Muscle of leg (tissue), 11 donors: ENCODE measurements around the gene IRF7. TPM values are rescaled to one million over a fixed set of nuclear protein-coding genes. Genes with fewer than 3 reads are reported as not detected.

Experiments
- DNase-seq: peaks from one replicate; pipeline ENCODE4 v3.0.0; 2013
- H3K27ac ChIP-seq: one replicate; pipeline ENCODE4 v1.5.1; 2013; ENCODE audit warnings: mild to moderate bottlenecking, low read length, control low read depth
- H3K27me3 ChIP-seq: one replicate; pipeline ENCODE4 v1.6.1; 2013; ENCODE audit warnings: low read length; ENCODE audit not compliant: control insufficient read depth, insufficient read depth
- H3K36me3 ChIP-seq: one replicate; pipeline ENCODE4 v1.6.1; 2013; ENCODE audit warnings: low read length; ENCODE audit not compliant: control insufficient read depth, insufficient read depth
- H3K4me1 ChIP-seq: one replicate; pipeline ENCODE4 v1.6.1; 2013; ENCODE audit warnings: low read length; ENCODE audit not compliant: control insufficient read depth, insufficient read depth
- H3K4me3 ChIP-seq: one replicate; pipeline ENCODE4 v1.5.1; 2013; ENCODE audit warnings: low read length, control low read depth
- H3K9me3 ChIP-seq: replicated peaks from 2 replicates; pipeline ENCODE4 v1.6.1; 2013; ENCODE audit warnings: low read depth, low read length; ENCODE audit not compliant: control insufficient read depth
- WGBS: methylation state at CpG from one replicate; pipeline ENCODE4 v1.1.5; 2013; ENCODE audit warnings: missing lambda C conversion rate; ENCODE audit not compliant: insufficient coverage; 5-methylcytosine and 5-hydroxymethylcytosine counted together
- polyA plus RNA-seq, 8 donors: library from polyadenylated mRNA; unstranded; fragments of 120-200 nt; gene quantifications; one replicate each; pipeline versions ENCODE4 v1.2.1 to v1.2.3, GENCODE V29; 2013; ENCODE audit warnings: inconsistent platforms in 1 of 8, low replicate concordance in 1 of 8; ENCODE audit not compliant: insufficient read length in 8 of 8, insufficient read depth in 1 of 8
- total RNA-seq: library from RNA; stranded (reverse); fragments of 120-200 nt; gene quantifications from one replicate; pipeline ENCODE4 v1.2.4, GENCODE V29; 2013

IRF7 gene
- total and polyA plus RNA-seq, 9 donors = 7.8 to 14.7 (median 9.6) TPM

DNA sequence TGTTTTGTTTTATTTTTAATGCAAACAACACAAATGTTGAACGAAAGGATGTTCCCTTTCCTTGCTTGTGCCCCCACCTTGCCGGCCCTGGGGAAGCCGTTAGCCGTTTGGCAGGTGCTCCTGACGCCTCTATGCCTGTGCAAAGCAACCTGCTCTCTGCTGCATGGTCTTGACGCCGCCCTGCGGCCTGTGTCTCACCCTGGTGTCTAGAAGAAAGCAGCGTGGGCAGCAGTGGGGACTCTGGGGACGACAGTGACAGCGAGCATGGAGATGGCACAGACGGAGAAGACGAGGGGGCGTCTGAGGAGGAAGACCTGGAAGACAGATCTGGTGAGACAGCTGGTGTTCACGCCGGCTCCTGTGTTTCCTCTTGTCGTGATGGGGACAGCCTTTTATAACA lies 34.0 kb downstream of the IRF7 start:
- Histone ChIP-seq H3K27me3 (no peaks in the 10 kb centered on the region), H3K4me3 (no peak overlapping the region), H3K9me3 (no peaks in the 10 kb centered on the region), H3K36me3 (peaks cover 46% of the 10 kb centered on the region), H3K27ac (no peak overlapping the region), H3K4me1 (peaks cover 25% of the 10 kb centered on the region)
- WGBS = 86% methylated on average over 14 of the region's 17 CpGs
- DNase-seq = no peak

DNA sequence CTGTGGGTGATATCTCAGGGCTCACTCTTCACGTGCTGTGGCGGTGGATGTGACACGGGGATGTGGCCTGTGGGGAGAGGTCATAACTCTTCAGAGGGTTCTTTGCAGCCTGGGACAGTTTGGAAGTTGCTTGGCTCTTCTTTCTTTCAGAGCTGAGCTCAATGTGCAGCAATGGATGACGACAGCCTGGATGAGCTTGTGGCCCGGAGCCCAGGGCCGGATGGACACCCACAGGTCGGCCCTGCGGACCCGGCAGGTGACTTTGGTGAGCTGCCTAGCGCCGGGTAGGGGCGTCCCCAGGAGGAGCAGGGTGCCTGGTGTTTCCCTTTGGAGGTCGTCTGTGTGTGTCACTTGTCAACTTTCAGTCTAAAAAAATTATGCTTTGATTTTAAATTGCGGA lies 34.4 kb downstream of the IRF7 start:
- DNase-seq = no peak
- H3K27me3 ChIP-seq = no peaks in the 10 kb centered on the region
- no peak overlapping the region for H3K4me3 ChIP-seq
- H3K36me3 ChIP-seq = peaks cover 41% of the 10 kb centered on the region
- H3K4me1 ChIP-seq = peaks cover 25% of the 10 kb centered on the region
- WGBS = 78% methylated on average over 10 of the region's 14 CpGs
- no peak overlapping the region for H3K27ac ChIP-seq
- no peaks in the 10 kb centered on the region for H3K9me3 ChIP-seq

DNA sequence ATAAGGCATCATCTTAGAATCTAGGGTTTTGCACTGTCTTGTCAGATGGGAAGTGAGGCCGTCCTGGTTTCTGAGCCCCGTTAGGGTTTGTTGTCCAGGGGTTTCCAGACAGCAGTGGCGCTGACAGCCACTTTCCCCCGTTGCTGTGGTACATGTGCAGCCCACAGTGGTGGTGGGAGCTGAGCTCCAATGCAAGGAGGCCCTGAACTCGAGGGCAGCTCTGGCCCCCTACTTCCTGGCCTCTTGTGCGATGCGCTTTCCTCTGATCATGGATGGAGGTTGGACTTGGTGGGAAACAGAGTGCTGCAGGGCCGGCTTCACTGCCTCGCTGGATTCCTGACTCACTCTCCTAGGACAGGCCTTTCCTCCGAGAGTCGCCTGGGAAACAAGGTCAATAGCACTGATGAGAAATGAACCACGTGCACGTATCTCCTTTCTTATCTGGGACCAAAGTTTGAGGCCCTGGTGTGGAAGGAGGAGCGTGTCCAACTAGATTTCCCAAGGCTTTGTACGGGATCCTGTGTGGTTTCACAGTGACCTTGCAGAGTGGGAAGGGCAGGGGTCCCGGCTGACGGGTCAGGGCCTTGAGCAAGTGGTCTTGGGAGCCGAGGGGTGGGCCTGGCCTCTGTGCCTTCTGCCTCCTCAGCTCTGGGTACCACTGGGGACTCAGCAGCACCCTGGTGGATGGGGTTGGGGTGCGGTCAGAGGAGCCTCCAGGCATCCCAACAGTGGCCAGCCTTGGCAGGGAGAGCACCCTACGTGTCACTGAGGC lies 35.7 kb downstream of the IRF7 start:
- WGBS = 81% methylated on average over 20 of the region's 20 CpGs
- H3K27ac ChIP-seq = no peak overlapping the region

DNA sequence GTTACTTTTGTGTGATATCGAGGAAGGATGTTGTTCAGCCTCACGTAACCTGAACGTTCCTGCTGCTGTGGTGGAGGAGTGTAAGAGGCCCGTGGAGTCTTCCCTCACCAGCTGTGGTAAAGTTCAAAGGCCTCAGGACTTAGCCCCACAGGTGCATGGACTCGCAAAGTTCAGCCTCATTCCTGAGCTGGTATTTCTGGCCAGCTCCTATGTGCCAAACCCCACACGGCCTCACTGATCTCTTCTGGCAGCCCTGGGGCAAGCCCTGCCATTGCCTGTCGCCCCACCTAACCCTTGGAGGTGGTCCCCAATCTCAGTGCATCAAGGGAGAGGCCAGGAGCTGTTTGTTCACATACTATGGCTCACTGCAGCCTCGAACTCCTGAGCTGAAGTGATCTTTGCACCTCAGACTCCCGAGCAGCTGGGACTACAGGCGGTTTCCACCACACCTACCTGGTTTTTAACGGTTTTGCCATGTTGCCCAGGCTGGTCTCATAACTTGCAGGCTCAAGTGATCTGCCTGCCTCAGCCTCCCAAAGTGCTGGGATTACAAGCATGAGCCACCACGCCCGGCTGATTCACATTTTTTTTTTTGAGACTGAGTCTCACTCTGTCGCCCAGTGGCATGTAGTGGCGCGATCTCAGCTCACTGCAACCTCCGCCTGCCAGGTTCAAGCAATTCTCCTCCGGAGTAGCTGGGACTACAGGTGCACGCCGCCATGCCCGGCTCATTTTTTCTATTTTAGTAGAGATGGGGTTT lies 37.3 kb downstream of the IRF7 start:
- H3K4me3 ChIP-seq = no peak overlapping the region

More for the DNA sequence above, 35.7 kb downstream of the IRF7 start:
- Histone ChIP-seq H3K27me3 (peaks cover 7% of the 10 kb centered on the region), H3K4me1 (peaks cover 28% of the 10 kb centered on the region), H3K36me3 (peaks cover 35% of the 10 kb centered on the region), H3K4me3 (no peak overlapping the region), H3K9me3 (no peaks in the 10 kb centered on the region)
- no peak for DNase-seq

DNA sequence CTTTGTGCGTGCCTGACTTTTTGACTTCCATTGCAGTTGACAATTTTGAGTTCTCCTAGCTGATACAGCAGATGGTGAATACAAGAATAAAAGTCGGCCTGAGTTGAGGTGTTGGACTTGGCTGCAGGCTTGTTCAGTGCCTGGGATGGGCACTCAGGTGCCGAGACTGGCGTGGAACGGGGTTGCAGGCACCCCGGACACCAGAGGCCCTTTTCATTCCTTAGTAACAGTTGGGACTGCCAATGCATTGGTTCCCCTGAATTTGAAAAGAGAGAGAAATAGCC lies 38.2 kb downstream of the IRF7 start:
- Histone ChIP-seq H3K9me3 (no peaks in the 10 kb centered on the region), H3K27ac (no peak overlapping the region), H3K4me3 (peak overlapping the region; percentile 90), H3K36me3 (peaks cover 15% of the 10 kb centered on the region), H3K4me1 (peaks cover 33% of the 10 kb centered on the region), H3K27me3 (peaks cover 22% of the 10 kb centered on the region)
- whole genome bisulfite sequencing = 63% methylated on average over 6 of the region's 6 CpGs
- DNase-seq = no peak

More for the DNA sequence above, 37.3 kb downstream of the IRF7 start:
- Histone ChIP-seq H3K27me3 (peaks cover 16% of the 10 kb centered on the region), H3K9me3 (no peaks in the 10 kb centered on the region), H3K27ac (no peak overlapping the region), H3K4me1 (peaks cover 33% of the 10 kb centered on the region), H3K36me3 (peaks cover 22% of the 10 kb centered on the region)
- 68% methylated on average over 12 of the region's 21 CpGs for WGBS
- no peak for DNase-seq

DNA sequence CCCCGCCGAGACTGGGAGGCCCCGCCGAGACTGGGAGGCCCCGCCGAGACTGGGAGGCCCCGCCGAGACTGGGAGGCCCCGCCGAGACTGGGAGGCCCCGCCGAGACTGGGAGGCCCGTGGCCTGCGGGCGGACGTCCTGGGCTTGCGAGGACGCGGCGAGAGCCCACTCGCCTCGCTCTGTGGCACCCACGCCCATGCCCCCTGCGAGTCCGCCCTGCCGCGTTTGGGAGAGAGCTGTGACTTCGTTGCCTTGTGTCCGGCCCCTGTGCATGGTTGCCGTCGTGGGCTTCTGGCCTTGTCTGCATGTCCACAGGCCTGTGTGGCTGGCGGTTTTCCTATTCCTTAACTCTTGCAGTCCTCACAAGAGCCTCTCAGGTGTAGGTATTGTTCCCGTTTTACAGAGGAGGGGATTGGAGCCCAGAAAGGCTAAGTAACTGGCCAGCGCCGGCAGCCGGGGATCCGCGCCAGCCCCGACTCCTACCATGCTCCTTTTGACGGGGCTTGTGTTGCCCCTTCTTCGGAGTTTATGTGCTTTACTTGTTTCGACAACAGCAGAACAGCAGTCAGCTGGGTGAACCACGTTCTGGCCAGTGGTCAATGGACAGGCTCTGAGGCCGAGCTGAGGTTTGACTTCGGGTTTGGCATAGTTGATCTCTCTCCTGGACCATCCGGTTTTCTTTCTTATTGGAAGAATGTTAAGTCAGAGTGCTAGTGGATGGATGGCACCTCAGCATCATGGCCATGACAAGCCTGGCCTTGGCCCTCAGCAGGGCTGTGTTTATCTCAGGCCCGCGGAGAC lies 38.7 kb downstream of the IRF7 start:
- H3K27ac ChIP-seq = peak overlapping the region; percentile 20
- no peaks in the 10 kb centered on the region for H3K9me3 ChIP-seq
- peaks cover 12% of the 10 kb centered on the region for H3K36me3 ChIP-seq
- H3K4me1 ChIP-seq = peaks cover 33% of the 10 kb centered on the region
- peak overlapping the region; percentile 90 for H3K4me3 ChIP-seq
- DNase-seq = peak; percentile 42
- peaks cover 22% of the 10 kb centered on the region for H3K27me3 ChIP-seq
- WGBS = 7% methylated on average over 35 of the region's 48 CpGs

DNA sequence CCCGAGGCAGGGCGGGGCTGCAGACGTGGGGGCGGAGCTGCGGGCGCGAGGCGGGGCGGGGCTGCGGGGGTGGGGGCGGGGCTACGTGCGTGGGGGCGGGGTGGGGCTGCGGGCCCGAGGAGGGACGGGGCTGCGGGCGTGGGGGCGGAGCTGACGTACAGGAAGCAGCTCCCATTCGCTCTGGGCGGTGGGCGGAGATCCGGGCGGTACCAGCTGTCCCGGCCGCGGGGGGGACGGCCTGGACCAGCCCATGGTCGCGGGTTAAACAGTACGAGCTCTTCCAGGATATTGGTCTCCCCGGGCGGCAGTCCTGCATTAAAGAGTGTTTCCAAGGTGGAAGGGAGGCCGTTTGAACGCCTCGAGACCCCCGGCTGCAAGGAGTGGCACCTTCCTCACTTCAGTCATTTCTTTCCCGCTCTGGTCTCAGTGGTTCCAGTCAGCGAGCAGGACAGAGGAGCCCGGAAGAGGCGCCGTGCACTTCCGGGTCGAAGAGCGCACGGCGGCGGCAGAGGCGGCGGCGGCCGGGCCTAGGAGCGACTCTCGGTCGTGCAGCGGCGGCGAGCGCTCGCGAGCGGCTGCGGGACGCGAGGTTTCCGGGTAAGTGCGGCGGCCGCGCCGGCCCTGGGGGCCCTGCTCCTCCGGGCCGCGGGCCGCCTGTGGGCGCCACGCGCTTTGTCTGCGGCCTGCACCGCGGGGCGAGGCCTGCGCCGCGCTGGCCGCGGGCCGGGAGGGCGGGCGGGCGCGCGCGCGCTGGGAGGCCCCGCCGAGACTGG lies 39.6 kb downstream of the IRF7 start, which contains the start of gene PHRF1:
Gene PHRF1, plus strand, starts transcription at position 475 of the 773 bp plus-strand sequence. CDS start 5,043 bp downstream, outside the sequence.
- peak within 1 kb of the TSS; percentile 91 for H3K27ac ChIP-seq
- H3K4me1 ChIP-seq = peaks cover 32% of the 10 kb centered on the region
- H3K4me3 ChIP-seq = peak within 1 kb of the TSS; percentile 90
- peaks cover 22% of the 10 kb centered on the region for H3K27me3 ChIP-seq
- no peaks in the 10 kb centered on the region for H3K9me3 ChIP-seq
- WGBS = under 1% methylated on average over 73 of the region's 99 CpGs
- DNase-seq = peak; percentile 97
- H3K36me3 ChIP-seq = peaks cover 3% of the 10 kb centered on the region

DNA sequence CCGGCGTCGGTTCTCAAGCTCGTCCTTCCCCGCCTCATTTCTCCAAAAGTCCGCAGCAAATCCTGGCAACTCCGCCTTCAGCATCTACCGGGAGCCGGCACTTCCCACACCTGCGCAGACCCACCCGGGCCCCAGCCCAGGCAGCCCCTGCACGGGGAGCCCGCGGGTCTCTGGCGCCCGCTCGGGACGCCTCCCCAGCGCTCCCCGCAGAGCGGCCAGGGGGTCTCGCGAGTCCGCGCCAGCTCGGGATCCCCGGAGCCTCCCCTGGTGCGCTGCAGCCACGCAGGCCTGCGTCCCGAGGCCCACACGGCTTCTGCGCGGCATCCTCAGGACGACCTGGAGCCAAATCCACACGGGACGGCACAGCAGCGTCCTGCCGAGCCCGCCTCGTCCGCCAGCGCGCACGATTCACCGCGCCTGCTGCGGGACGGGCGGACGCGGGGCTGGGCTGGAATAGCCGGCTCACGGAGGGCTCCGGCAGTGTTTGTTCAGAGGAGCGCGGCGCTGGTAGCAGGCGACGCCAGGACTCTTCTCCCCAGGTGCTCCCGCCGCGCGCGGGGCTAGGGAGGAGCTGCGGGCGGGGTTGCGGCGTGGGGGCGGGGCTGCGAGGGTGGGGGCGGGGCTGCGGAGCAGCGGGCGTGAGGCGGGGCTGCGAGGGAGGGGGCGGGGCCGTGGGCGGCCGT lies 40.3 kb downstream of the IRF7 start:
- Histone ChIP-seq H3K9me3 (no peaks in the 10 kb centered on the region), H3K4me1 (peaks cover 31% of the 10 kb centered on the region), H3K36me3 (peaks cover 2% of the 10 kb centered on the region), H3K27me3 (peaks cover 22% of the 10 kb centered on the region), H3K4me3 (peak overlapping the region; percentile 58), H3K27ac (no peak overlapping the region)
- under 1% methylated on average over 55 of the region's 81 CpGs for WGBS
- DNase-seq = no peak

DNA sequence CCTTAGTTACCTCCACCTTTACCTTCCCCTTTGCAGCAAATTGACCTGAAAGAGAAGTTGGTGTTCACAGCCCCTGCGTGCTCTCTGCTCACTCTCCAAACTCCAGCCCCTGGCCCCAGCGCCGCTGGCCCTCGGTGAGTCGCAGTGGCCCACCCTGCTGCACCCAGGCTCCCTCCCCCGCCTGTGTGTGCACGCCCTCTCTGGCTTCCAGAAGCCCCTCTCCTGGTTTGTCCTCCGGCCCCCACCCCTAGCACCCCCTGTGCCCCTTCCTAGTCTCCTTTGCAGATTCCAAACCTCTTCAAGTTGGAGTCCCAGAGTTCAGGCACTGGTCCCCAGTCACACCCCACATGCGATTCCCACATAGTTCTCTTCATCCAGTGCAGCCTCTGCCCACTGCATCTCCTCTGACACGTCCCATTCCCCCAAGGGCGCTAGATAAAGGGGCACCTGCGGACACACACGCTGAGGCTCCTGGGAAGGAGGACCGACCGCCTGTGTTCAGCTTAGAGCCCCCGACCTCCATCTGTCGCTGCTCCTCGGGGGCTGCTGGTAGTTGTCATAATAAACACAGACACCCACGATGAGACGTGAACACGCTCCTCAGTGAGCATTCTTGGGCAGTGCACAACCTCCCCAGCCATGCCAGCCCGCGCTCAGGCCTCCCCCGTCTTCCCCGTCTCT lies 41.0 kb downstream of the IRF7 start:
- Histone ChIP-seq H3K9me3 (no peaks in the 10 kb centered on the region), H3K36me3 (peaks cover 2% of the 10 kb centered on the region), H3K27me3 (peaks cover 22% of the 10 kb centered on the region), H3K4me3 (peak overlapping the region; percentile 58), H3K27ac (no peak overlapping the region), H3K4me1 (peaks cover 33% of the 10 kb centered on the region)
- DNase-seq = peak; percentile 45
- WGBS = 18% methylated on average over 24 of the region's 25 CpGs
